Parathyroid adenoma (tissue), 2 donors: ENCODE data around the gene IL1RAPL2.

ENCODE experiments used
- H2AFZ ChIP-seq: fragments of 300-600 bp; sonication (generic); one replicate; pipeline ENCODE4 v1.7.0; 2017; ENCODE audit warnings: antibody characterized with exemption, mild to moderate bottlenecking
- H3K27ac ChIP-seq: fragments of 300-600 bp; sonication (generic); one replicate; pipeline ENCODE4 v1.7.0; 2017
- H3K27me3 ChIP-seq: fragments of 300-600 bp; sonication (generic); one replicate; pipeline ENCODE4 v1.7.0; 2017; ENCODE audit warnings: low read length; ENCODE audit not compliant: control insufficient read depth, insufficient read depth
- H3K36me3 ChIP-seq: fragments of 300-600 bp; sonication (generic); one replicate; pipeline ENCODE4 v1.7.0; 2017; ENCODE audit warnings: low read length; ENCODE audit not compliant: control insufficient read depth, insufficient read depth
- H3K4me1 ChIP-seq: fragments of 300-600 bp; sonication (generic); one replicate; pipeline ENCODE4 v1.7.0; 2017; ENCODE audit warnings: control low read depth
- H3K4me2 ChIP-seq: fragments of 300-600 bp; sonication (generic); one replicate; pipeline ENCODE4 v1.7.0; 2017; ENCODE audit warnings: low read length
- H3K4me3 ChIP-seq: fragments of 300-600 bp; sonication (generic); one replicate; pipeline ENCODE4 v1.7.0; 2017; ENCODE audit warnings: low read depth, low read length
- H3K79me2 ChIP-seq: fragments of 300-600 bp; sonication (generic); one replicate; pipeline ENCODE4 v1.7.0; 2017; ENCODE audit warnings: control low read depth
- H3K9ac ChIP-seq: fragments of 300-600 bp; sonication (generic); one replicate; pipeline ENCODE4 v1.7.0; 2017; ENCODE audit warnings: mild to moderate bottlenecking
- H3K9me3 ChIP-seq: fragments of 300-600 bp; sonication (generic); one replicate; pipeline ENCODE4 v1.7.0; 2017; ENCODE audit warnings: low read length; ENCODE audit not compliant: control insufficient read depth
- TF ChIP-seq, protein P1 (sequence below): fragments of 300-600 bp; sonication (generic); IDR thresholded peaks from one replicate; pipeline ENCODE4 v1.7.0; 2017; ENCODE audit warnings: antibody characterized with exemption, mild to moderate bottlenecking
- donor health status: primary hyperparathyroidism.

The IL1RAPL2 gene

DNA sequence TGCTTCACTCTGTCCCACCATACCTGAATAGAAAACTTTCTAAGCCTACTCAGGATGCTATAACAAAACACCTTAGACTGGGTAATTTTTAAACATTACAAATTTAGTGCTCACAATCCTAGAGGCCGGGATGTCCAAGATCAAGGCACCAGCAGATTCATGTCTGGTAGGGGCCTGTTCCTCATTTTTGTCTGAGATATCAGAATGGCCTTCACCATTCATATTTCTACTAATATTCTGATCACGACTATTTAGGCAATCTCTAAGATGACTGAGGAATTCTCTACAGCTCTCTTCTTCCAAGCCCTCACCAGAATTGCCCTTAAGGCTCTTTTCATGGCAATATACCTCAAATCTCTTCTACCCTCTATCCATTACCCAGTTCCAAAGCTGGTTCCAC, 1178.9 kb downstream of the IL1RAPL2 start:
- H3K4me3 ChIP-seq: no peak overlapping the region
- H3K36me3 ChIP-seq: no peaks in the 10 kb centered on the region
- no peaks in the 10 kb centered on the region for H3K4me1 ChIP-seq
- TF ChIP-seq, protein P1, sequence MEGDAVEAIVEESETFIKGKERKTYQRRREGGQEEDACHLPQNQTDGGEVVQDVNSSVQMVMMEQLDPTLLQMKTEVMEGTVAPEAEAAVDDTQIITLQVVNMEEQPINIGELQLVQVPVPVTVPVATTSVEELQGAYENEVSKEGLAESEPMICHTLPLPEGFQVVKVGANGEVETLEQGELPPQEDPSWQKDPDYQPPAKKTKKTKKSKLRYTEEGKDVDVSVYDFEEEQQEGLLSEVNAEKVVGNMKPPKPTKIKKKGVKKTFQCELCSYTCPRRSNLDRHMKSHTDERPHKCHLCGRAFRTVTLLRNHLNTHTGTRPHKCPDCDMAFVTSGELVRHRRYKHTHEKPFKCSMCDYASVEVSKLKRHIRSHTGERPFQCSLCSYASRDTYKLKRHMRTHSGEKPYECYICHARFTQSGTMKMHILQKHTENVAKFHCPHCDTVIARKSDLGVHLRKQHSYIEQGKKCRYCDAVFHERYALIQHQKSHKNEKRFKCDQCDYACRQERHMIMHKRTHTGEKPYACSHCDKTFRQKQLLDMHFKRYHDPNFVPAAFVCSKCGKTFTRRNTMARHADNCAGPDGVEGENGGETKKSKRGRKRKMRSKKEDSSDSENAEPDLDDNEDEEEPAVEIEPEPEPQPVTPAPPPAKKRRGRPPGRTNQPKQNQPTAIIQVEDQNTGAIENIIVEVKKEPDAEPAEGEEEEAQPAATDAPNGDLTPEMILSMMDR: no peak
- no peaks in the 10 kb centered on the region for H3K27me3 ChIP-seq
- no peaks in the 10 kb centered on the region for H3K9me3 ChIP-seq
- no peak overlapping the region for H3K9ac ChIP-seq
- H3K27ac ChIP-seq: no peak overlapping the region
- no peaks in the 10 kb centered on the region for H3K79me2 ChIP-seq
- H3K4me2 ChIP-seq: no peak overlapping the region
- H2AFZ ChIP-seq: no peak overlapping the region

DNA sequence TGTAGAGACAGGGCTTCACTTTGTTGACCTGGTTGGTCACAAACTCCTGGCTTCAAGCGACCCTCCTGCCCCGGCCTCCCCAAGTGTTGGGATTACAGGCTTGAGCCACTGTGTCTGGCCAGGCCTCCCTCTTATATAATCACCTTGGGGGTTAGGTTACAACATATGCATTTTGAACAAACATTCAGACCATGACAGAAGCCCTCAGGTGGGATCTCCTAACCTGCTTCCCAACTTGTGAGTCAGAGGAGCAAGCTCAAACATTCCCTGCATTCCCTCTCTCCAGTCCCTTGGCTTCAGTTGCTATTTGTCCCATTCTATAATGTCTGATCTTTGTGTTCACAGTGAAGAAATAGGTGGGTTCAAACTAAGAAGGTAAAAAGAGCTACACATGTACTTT, 1179.9 kb downstream of the IL1RAPL2 start:
- TF ChIP-seq, protein P1: no peak
- Histone ChIP-seq H3K4me2 (no peak overlapping the region), H2AFZ (no peak overlapping the region), H3K79me2 (no peaks in the 10 kb centered on the region), H3K4me1 (no peaks in the 10 kb centered on the region), H3K27me3 (no peaks in the 10 kb centered on the region), H3K36me3 (no peaks in the 10 kb centered on the region), H3K4me3 (no peak overlapping the region), H3K9me3 (no peaks in the 10 kb centered on the region), H3K9ac (no peak overlapping the region), H3K27ac (no peak overlapping the region)

DNA sequence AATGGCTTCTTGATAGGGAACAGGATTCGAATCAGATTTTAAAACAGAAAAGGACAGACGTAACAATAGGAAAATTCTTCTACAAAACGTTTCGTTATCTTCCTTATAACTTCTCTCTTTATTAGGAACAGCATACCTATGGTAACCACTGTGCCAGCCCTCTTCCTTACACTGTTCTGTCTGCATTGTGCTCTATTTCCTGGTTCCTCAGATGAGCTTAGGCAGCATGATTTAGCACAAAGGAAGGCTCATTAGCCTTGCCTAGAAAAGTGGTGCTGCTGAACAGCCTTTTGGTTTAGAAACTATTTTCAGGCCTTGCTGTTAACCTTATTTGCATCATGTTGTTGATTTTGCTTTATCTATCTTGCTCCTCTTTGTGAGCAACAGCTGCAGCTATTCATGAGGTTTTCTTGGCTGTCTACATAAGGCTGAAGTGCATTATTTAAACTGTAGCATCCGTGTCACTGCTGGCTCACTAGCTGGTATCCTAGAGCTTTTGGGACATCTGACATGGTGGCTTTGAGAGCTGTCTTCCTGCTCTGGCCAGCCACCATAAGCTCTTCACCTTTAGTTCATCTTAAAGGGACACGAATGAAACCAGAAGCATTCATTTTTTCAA, 1186.4 kb downstream of the IL1RAPL2 start:
- Histone ChIP-seq H3K4me1 (no peaks in the 10 kb centered on the region), H3K27ac (no peak overlapping the region), H3K27me3 (no peaks in the 10 kb centered on the region), H3K4me3 (no peak overlapping the region), H2AFZ (no peak overlapping the region), H3K4me2 (no peak overlapping the region), H3K36me3 (no peaks in the 10 kb centered on the region), H3K9me3 (no peaks in the 10 kb centered on the region), H3K9ac (no peak overlapping the region), H3K79me2 (no peaks in the 10 kb centered on the region)
- TF ChIP-seq, protein P1: no peak

DNA sequence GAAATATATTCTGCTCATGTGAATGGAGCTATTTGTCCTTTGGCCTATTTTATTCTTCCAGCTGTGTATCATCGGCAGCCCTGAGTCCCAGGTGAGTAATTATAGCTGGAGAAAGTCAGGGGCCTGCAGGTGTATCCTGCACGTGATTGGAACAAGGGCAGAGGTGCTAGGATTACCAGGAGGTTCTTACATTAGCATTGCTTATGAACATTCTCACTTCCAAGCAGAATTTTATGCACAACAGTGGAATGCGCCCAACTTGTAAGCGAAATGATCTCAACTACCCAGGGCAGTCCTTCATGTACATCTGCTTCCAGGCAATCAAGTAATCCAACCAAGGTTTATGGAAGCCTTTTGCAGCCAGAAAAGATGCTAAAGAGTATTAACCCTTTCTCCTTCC, 1187.4 kb downstream of the IL1RAPL2 start:
- TF ChIP-seq, protein P1: no peak
- H3K27ac ChIP-seq: no peak overlapping the region
- no peak overlapping the region for H2AFZ ChIP-seq
- no peaks in the 10 kb centered on the region for H3K79me2 ChIP-seq
- no peaks in the 10 kb centered on the region for H3K27me3 ChIP-seq
- no peak overlapping the region for H3K4me3 ChIP-seq
- H3K9ac ChIP-seq: no peak overlapping the region
- no peaks in the 10 kb centered on the region for H3K36me3 ChIP-seq
- no peaks in the 10 kb centered on the region for H3K9me3 ChIP-seq
- H3K4me2 ChIP-seq: no peak overlapping the region
- H3K4me1 ChIP-seq: no peaks in the 10 kb centered on the region

DNA sequence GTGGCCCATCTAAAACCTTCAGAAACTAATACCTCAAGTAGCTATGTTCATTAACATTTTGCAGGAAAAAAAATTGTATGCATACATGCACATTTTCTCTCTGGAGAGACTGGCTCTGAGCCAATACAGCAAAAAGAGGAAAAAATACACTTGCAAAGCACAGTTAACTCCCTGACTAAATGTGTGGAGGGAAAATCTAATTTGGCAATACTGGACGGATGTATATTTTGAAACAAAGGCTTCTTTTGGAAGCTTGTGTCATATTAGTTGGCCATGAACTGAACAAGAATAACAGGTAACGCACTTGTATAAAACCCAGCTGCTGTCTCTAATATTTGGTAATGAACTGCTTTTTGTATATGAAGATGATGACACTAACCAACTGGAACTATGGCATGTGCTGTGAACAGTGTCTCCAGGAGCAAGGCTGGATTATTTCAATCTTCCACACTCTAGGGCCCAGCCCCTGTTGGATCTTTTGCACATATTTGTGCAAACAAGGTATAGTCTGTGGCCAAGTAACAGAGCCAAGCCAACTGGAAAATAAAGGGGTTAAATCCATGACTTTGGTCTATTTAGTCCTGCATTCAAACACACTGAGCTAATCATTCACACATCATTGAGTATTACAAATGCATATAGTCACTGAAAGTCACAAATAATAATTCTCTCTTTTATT, 1188.4 kb downstream of the IL1RAPL2 start:
- Histone ChIP-seq H3K79me2 (no peaks in the 10 kb centered on the region), H3K4me3 (no peak overlapping the region), H3K27ac (no peak overlapping the region), H3K9ac (no peak overlapping the region), H3K4me2 (no peak overlapping the region), H3K27me3 (no peaks in the 10 kb centered on the region), H3K36me3 (no peaks in the 10 kb centered on the region), H3K4me1 (no peaks in the 10 kb centered on the region), H2AFZ (no peak overlapping the region), H3K9me3 (no peaks in the 10 kb centered on the region)
- TF ChIP-seq, protein P1: no peak
